Embryonic facial prominence (tissue), 1 donor: ENCODE data around the gene CISH.
A peak's percentile ranks its signal among the peaks of the same experiment; 100 is the strongest.

Source experiments
- DNase-seq: peaks from one replicate; pipeline ENCODE4 v3.0.0-alpha.2; 2016; ENCODE audit errors: extremely low spot score

Gene CISH

DNA sequence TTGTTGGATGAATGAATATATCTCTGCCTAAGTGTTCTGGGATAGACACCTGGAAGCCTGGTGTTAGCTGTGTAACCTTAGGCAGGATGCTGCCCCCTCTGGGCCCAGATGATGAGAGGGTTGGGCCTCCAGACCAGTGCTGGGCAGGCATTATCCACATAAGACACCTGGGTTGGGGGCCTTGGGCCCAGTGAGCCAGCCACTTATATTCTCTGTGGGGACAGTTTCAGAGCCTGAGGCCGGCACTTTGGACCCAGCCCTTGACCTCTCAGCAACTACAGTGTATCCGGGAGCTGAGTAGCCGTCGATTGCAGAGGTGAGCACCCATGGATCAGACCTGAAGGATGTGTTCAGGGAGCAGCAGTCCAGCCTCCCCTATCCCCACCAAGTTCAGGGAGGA lies 40.1 kb downstream of the CISH start:
- DNase-seq: no peak

DNA sequence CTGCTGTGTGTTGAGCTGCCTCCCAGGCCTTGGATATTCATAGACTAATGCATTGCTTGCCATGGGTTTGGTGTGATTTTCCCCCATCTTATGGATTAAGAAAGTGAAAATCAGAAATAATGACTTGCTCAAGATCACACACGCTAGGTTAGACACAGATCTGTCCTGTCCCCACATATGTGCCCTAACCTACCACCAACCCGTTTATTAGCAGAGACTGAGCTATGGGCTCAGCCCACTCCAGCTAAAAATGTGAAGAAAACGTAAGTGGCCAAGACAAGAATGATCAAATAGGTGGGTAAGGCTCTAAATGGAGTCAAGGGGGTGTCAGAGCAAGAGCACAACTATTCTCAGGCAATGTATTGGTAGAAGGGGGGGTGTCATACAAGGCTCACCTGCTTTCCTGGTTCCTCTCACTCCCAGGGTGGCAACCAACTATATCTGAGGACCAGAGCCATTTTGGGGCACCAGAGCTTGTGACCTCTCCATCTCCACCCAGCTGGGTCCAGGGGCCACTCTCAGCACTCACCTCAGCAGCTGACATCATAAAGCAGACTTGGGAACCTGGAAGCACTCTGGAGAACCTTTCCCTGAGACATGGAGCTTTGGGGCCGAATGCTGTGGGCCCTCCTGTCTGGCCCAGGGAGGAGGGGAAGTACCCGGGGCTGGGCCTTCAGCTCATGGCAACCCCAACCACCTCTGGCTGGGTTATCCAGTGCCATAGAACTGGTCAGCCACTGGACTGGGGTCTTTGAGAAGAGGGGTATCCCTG lies 40.9 kb downstream of the CISH start:
- no peak for DNase-seq

DNA sequence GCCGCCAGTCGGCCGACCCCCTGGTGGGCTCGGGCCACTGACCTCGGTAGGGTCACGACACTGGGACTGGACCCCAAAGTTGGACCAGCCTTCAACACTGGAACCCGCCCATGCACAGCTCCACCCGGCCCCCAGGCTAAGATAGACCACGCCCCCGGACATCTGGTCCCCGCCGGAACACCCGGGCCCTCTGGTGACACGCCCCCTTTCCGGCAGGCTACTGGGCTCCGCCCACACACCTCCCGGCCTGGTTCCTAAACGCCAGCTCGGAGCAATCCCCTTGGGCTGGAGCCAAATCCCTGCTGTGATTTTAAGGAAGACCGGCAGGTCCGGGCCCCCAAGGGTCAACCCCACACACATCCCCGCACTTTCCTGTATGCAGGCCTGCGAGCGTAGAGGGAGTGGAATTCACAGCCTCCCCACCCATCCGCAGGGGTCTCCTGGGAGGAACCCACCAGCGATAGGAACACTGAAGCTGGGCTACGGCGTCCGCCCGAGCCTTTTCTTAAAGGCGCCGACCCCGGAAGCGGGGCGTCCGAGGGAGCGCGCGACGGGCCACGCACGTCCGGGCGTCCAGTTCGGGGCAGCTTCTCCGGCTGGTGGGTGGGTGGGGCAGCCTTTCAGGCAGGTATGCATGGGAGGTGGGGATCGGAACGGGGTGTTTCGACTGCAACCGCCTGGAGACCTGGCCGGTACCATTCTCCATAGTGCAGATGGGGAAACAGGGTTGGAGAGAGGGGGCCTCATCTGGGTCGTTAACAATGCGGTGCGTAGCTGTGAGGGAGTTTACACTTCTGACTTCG lies 42.4 kb downstream of the CISH start, which contains the start of gene HEMK1:
Gene HEMK1 (plus strand): TSS at position 576 of the 803 bp plus-strand sequence. CDS start 1,583 bp downstream, outside the sequence.
- peak; percentile 84 for DNase-seq

DNA sequence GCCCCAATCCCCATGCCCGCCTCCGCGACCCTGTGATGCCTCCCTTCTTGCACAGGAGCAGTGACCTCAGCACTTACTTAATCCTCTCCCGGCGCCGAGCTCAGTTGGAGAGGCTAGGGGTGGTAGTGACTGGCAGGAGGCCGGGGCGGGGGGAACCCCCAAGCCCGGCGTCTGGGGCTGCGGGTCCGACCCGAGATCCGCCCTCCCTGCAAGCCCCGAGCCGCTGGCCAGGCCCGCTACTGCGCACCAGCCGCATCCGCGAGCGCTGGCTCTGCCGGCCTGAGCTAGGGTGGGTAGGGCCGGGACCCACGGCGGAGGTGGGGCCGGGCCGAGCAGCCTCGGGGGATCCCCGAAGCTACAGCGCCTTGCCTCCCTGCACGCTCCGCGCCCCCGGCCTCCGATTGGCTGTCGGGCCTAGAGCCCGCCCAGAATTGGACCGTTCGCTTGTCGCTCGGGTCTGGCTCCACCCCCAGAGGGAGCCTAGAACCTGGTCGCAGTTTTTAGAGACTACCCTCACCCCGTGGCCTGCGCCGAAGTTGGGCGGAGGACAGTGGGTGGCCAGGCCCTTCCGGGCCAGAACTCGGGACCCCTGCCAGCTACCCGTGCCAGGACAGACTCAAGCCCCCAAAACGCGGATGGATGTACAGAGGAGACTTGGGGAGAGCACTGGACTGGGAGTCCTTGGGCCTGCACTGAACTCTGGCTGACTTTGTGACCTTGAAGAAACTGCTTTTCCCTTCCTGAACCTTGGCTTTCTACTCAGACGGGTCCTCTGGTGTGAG lies 44.0 kb downstream of the CISH start, which contains the start of gene C3orf18:
Gene C3orf18 (minus strand): TSS at position 362 of the 782 bp plus-strand sequence. CDS start 2,048 bp downstream, outside the sequence.
- peak; percentile 63 for DNase-seq

DNA sequence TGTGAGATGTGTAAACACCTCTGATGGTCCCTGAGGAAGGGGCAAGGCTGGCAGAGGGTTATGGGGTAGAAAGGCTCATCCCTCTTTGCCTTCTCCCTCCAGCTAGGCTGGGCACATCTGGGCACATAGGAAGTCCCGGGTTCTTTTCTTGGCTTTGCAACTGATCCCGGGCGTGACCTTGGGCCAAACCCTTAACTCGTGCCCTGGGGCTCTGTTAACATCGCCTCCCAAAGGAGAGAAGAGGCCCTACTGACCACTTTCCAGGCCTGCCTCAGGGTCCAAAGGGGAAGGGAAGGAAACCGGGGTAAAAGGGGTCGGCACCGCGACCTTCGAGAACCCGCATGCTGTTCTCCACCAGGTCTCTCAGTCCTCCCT lies 44.6 kb downstream of the CISH start:
- DNase-seq: no peak

DNA sequence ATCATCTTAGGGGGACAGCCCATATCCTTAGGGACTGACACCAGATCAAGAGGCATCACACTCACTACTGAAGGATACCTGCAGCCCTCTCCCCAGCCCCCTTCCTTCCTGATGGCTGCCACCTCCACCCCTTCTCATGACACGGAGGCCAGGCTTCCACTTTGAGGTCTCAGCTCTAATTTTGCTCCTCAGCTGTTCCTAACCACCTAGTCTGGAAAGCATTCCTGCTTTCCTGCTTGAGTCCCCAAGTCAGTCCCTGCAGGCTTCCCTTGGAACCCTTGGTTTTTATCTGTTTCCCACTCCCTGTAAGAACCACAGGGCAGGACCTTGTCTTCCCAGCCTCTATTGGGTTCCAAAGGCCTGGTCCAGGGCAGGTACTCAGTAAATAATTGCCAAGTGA lies 47.3 kb downstream of the CISH start:
- no peak for DNase-seq

DNA sequence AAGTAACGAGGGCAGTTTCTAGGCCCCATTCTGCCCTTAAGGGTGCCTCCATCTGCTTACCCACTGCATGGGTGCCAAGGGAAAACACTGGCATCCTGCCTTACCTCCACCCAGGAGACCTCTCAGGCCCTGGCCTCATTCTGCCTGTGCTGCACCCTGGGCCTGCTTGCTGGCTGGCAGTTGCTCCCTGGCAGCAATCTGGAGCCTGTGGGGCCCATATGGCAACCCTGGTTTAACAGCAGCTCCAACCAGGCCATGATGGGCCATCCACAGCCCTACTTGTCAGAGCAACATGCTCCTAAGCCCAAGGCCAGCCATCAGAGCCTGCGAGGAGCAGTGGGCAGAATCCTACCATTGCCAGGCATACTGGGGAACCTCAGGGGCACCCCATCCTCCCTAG lies 47.7 kb downstream of the CISH start:
- DNase-seq: no peak

DNA sequence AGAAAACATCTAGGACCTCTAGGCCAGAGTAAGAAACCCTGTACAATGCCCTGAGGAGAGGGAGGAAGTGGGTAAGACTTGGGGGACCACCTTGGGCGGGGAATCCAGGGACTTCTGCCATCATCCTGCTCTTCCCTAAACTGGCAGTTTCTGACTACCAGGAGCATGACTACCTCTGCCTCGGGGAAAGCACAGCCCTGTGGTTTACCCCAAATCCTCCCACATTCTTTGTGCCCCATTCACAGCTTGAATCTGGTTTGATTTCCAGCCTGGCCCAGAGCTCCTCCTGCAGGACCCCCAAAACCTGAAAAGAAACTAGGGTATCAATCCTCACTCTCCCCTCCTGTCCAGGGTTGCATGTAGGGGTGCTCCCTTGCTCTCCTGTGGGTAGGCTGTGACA lies 48.7 kb downstream of the CISH start:
- DNase-seq: no peak

DNA sequence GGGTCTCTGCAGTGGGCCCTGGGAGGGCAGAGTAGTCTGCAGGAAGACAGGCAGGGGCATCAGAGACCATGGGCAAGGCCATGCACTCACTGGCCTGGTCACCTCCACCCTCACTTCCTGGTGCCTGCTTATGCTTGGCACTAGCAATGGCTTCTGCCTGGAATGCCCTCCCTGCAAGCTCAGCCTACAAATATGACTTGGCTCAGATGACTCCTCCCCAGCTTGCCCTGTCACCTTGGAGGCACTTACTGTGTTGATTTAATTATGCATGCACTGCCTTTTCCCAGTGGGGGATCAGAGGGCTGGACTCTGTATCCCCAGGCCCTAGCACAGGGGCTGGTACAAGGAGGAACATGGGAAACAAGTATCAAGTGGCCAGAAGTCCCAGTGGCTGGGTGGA lies 51.9 kb downstream of the CISH start:
- DNase-seq: no peak

DNA sequence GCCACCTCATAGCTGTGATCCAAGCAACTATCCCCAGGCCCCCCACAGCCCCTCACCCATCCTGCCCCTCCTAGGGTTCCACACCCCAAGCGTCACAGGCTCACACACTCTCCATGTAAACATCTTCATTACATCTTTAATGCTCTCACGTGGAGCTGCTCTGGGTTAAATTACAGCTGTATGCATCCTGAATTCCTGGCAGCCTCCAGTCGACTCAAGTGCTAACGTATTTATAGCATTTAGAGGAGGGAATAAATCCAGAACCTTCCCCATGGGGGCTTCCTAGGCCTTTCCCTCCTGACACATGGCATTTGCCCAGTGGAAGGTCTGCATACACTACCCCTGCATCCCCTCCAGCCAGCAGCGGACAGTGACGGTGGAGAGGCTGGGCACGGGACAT lies 53.7 kb downstream of the CISH start:
- DNase-seq: peak; percentile 59

DNA sequence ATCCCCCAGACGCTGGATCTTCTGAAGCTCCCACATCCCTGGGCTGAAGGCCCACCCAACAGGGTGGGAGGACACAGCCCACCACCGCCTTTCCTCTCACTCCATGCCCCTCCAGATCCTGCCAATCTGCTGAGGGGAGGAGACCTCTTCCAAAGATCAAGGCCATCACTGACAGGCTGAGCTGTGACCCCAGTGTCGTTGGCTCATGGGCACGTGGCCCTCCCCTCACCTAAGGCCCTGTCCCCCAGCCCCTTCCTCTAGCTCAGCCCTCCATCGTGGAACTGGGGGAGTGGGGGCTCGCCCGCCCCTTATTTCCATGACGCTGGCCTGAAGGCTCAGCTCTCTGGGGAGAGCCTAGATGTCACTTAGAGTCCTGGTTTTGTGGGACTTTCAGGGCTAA lies 54.5 kb downstream of the CISH start:
- DNase-seq: no peak
